Cardiac fibroblast (primary cell): Measurements from ENCODE around the gene RNPEP.
A peak's percentile ranks its signal among the peaks of the same experiment; 100 is the strongest.

Experiments
- DNase-seq, 2 donors: peaks; one replicate each; pipeline versions ENCODE4 v3.0.0 to v3.0.0-alpha.2; 2010; ENCODE audit warnings: low read depth in 2 of 2
- H3K4me3 ChIP-seq, 2 donors: replicated peaks in 1 of 2; 1 replicate in 1 of 2; 2 replicates in 1 of 2; pipeline ENCODE4 v1.5.1; 2011; ENCODE audit warnings: low read depth in 2 of 2, low read length in 2 of 2, mild to moderate bottlenecking in 2 of 2, moderate library complexity in 1 of 2
- CTCF ChIP-seq: IDR thresholded peaks from one replicate; pipeline ENCODE4 v1.5.1; 2011; ENCODE audit warnings: low read depth, mild to moderate bottlenecking, low read length, inconsistent platforms

RNPEP gene

GRCh38 chr1:202023001-202023433, 40.6 kb downstream of the RNPEP start:
- no peak overlapping the region for H3K4me3 ChIP-seq
- no peak for TF ChIP-seq CTCF
- no peak for DNase-seq

GRCh38 chr1:202029171-202029665, 46.8 kb downstream of the RNPEP start:
- H3K4me3 ChIP-seq: no peak overlapping the region
- no peak for TF ChIP-seq CTCF
- DNase-seq: peak; percentile 48 to 83

DNA sequence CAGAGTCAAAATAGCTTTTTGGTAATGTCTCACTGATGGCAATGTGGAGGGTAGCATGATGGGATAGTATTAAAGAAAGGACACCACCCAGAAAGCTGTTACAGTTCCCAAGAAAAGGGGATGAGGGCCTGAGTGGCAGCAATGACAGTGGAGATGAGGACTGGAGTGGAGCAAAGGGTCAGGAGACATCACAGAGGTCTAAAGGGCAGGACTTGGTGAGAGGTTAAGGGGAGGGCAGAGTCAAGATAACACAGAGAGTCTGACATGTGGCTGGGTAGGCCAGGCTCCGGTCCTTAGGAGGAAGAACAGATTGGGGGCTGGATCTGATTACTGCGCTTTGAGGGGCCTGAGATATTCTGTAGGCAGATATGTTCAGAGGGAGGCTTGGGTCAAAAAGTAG, 47.3 kb downstream of the RNPEP start:
- DNase-seq: no peak
- no peak overlapping the region for H3K4me3 ChIP-seq
- TF ChIP-seq CTCF: no peak

- TF ChIP-seq CTCF: no peak
- no peak for DNase-seq
- no peak overlapping the region for H3K4me3 ChIP-seq
These were observed 49.3 kb downstream of the RNPEP start for GRCh38 chr1:202031796-202032195.

- no peak for DNase-seq
- no peak overlapping the region for H3K4me3 ChIP-seq
- no peak for TF ChIP-seq CTCF
These were observed 51.8 kb downstream of the RNPEP start for GRCh38 chr1:202034149-202034682.

DNA sequence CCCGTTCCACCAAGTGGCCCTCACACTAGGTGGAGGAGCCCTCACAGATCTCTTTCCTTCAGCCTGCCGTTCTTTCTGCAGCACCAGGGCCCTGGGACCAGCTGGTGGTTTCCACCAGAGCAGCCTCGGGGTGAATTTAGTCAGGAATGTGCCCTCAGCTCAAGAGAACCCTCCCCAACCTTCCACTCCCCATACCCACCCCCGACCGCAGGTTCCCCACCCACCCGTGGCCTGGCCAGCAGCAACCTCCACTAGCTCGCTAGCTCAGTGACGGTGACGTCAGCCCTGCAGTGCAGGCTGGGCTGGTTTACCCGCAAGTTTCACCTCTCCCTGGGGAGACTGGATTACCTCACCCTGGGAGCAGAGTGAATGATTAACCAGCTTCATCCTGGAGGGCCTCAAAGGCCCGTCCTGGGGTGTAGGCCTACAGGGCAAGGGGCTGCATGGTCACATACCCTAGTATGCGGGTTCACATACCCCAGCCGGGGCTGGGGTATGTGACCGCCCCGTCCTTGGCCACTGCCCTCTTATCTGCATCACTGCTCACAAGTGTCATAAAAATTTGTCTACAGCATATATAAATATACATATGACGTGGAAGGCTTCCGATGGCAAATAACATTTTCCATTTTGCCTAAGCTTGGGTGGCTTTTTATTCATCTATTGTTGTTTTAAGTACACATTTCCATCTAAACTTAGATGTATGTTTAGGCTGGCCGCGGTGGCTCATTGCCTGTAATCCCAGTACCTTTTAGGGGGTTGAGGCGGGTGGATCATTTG, 52.4 kb downstream of the RNPEP start:
- no peak for TF ChIP-seq CTCF
- peak; percentile 95 to 98 for DNase-seq
- H3K4me3 ChIP-seq: no peak overlapping the region
